HG02610 (cell line): ENCODE results near the gene POU3F4.
A peak's percentile ranks its signal among the peaks of the same experiment; 100 is the strongest.

Experiments
- ATAC-seq: cut with Tn5 transposase; IDR thresholded peaks from one replicate; pipeline ENCODE4 v1.9.1; 2021; ENCODE audit warnings: mild to moderate bottlenecking, moderate library complexity; ENCODE audit not compliant: unreplicated experiment

POU3F4 gene

DNA sequence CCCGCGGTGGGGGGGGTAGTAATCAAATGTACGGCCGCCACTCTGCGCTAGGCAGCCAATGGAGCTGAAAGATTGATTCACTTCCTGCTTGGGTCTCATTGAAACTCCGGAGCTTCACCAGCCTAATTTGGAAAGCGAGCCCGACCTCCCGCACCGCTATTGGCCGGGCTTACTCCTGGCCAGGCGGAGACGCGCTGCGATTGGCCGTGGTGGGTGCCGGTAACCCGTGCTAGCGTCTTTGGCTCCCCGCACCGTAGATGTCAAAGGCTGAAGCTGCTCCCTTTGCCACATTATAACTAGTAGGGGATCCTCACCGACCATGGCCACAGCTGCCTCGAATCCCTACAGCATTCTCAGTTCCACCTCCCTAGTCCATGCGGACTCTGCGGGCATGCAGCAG, at the start of gene POU3F4:
POU3F4 (plus strand) TSS at position 285 of the 400 bp plus-strand sequence; CDS start at position 320, 35 bp downstream.
- ATAC-seq: peak; percentile 99

DNA sequence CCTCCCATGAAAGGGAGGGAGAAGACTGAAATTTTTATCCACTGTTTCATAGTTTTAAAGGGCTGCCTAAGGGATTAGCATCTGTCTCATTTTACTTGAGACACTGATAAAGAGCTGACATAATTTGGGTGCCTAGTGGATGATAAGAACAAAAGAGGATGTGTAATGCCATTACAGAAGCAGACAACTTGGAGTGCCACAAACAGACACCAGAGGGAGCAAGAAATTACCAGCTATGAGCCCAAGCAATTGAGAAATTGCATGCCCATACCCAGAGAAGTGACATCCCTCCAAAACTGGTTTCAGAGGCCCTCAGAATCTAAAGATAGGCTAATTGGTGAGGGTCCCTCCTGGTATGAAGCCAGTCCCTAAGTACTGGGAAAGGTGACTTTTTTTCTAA, 38.5 kb upstream of the POU3F4 start:
- ATAC-seq: peak; percentile 92

DNA sequence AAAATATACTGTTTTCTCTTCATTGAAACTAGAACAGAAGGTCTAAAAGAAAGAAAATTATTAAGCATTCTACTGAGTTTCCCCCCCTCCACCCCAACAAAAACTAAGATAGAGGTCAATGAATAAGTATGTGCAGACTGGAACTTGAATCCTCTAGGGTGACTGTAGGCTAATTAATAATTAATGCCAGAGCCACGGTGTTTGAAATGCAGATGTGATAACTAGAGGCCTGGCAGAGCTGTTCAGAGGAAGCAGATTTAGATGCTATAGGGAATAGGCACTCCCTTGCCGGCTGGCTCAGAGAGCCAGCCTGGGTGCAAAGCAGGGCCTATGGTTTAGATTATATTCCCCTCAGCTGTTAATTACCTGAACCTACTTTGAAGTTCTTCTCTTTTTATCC, 12.2 kb upstream of the POU3F4 start:
- ATAC-seq: no peak

DNA sequence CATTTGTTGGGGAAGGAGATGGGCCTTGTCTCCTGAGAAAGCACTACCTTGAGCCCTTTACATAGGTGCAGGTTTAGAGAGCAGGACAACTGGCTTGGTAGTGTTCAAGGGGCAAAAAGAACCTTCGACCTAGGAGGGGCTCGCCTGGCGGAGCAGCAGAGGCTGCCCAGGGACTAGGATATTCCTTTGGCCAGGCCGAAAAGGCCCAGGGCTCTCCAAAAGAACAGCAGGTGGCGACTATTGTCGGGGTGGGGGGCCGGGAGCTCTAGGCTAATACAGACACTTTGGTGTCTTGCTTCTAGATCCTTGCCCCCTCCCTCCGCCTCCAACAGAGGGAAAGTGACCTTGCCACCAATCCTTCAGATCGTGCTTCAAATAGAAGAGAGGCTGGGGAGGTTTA, 7.1 kb upstream of the POU3F4 start:
- no peak for ATAC-seq

DNA sequence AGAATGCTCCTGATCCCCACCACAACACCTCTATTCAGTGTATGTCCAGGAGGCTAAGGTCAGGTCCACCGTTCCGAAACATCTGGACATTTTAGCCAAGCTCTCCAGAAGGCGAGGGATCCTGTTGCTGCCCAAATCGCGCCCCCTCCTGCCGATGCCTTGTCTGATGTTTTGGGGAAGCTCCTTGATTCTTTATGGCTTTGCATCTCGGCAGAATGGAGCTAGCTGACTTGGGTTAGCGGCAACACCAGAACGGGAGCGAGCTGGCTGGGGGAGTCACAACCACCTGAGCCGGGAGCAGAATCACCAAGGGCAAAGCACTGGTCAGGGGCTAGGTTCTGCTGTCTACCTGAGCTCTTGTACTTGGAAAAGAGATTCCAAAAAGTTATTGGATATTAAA, 6.6 kb upstream of the POU3F4 start:
- no peak for ATAC-seq

DNA sequence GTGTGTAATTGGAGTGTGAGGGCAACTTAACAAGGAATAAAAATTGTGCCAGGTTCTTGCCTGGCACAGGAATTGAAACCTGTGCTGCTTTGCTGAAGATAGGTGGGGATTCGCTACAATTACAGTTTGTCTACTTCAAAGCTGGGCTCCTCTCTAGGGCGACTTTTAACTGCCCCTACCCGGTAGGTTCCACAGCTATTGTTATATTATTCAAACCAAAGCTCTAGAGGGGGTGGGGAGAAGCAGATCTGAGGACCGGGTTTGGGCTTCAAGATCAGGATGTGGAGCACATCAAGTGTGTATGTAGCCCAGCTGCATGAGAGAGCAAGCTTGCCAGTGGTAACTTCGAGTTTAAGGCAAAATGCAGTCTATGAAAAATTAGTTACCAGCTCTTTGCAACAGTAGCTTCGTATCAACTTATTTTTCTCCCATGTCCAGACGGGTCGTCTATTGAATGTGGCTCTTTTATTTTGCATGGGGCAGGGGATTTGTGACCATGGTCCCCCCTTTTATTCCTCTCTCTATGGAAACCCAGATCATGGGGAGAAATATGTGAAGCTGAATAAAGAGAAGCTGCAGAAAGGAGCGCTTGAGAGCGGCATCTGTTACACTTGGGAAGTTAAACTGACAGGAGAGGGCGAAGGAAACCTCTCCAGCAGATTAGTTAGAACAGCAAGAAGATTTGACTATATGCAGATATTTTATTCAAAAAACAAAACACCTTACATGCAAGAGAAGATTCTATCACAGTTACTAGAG, 3.2 kb upstream of the POU3F4 start:
- no peak for ATAC-seq

DNA sequence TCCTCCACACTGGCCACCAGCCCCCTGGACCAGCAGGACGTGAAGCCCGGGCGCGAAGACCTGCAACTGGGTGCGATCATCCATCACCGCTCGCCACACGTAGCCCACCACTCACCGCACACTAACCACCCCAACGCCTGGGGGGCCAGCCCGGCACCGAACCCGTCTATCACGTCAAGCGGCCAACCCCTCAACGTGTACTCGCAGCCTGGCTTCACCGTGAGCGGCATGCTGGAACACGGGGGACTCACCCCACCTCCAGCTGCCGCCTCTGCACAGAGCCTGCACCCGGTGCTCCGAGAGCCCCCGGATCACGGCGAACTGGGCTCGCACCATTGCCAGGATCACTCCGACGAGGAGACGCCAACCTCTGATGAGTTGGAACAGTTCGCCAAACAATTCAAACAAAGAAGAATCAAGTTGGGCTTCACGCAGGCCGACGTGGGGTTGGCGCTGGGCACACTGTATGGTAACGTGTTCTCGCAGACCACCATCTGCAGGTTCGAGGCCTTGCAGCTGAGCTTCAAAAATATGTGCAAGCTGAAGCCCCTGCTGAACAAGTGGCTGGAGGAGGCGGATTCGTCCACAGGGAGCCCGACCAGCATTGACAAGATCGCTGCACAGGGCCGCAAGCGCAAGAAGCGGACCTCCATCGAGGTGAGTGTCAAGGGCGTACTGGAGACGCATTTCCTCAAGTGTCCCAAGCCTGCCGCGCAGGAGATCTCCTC, 600 bp downstream of the POU3F4 start:
- ATAC-seq: no peak

DNA sequence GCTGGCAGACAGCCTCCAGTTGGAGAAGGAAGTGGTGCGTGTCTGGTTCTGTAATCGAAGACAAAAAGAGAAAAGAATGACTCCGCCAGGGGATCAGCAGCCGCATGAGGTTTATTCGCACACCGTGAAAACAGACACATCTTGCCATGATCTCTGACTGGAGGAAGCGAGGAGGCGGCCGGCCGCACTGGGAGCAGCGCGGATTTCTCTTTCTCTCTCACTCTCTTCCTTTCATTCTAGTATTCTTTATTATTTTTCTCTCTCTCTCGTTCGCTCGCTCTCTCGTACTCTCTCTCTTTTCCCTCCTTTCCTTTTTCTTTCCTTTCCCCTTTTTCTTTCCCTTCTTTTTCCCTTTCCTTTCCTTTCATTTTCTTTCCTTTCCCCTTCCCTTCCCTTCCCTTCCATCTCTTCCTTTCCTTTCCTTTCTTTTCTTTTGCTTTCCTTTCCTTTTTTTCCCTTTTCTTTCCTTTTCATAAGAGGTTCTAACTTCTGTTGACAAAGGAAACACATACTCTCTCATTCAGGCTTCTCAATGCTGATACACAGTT, 1.2 kb downstream of the POU3F4 start:
- ATAC-seq: no peak

DNA sequence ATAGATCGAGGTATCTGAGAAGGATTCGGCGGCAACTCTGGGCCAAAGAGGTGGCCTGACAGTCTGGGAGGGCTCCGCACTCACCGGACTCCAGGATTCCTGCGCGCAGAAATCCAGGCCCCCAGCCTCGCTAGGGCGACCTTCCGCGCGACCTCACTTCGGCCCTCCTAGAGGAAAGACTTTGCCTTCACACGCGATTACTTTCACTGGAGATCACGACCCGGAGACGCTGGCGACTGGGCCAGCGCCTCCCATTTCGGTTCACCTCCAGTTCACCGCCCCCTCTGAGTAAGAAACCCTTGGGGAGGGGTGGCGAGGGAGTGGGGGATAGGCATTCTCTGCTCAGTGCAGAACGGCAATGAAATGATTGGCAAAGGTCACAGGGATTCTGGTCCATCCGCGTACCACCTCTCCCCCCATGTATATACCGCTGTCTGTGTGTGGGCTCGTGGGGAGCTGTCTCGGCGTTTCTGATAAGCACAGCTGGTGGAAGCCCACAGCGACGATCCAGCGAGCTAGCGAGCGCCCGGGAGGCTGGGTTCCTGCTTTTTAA, 2.5 kb downstream of the POU3F4 start:
- no peak for ATAC-seq

DNA sequence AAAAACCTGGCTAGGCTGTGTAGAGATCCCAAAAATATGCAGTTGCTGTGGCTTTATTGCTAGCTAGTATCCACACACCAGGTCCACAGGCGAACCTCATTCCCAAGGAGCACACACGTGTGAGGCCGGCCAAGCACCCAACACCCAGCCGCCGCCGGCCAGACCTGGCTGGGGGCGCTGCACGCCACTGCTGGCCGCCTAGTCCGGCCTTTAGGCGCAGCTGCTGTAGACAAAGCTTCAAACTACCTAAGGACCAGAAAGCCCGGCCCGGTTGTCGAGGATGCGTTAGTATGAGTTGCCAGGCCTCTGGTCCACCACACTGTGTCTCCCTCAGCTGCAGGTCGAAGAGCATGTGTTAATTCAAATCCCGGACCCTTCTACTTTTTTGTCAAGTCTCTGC, 3.1 kb downstream of the POU3F4 start:
- no peak for ATAC-seq

DNA sequence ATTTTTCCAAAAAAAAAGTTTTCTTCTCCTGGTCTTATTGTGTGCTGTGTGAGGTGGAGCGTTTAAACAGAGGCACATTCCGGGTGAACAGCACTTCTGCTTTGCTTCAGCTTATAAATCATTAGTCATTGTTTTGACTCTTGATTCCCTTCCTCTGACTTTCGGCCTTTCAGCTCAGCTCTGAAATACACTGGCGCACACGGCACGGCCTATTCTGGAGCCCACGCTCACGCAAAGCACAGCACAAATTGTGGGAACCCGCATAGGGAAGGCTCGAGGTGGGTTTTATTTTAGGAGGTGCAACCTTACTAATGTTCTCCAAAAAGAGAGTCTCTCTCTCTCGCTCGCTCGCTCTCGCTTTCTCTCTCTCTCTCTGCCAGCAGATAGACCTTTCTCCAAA, 4.0 kb downstream of the POU3F4 start:
- no peak for ATAC-seq

DNA sequence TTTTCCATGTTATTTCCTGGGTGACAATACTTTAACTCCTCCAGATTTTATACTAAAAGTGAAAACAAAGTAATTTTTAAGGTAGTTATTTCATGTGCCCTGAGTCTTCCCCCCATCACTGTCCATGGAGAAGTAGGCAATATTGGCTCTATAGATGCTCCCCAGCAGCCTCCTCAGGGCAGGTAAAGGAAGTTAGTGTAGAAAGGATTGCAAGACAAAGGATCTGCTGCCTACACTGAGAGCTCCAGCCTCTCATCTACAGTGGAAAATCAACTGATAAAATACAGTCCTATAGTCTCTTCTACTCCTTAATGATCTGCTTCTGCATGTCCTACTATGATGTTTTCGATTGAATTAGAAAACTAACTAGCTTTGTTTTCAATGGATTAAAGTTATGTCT, 8.5 kb downstream of the POU3F4 start:
- no peak for ATAC-seq

DNA sequence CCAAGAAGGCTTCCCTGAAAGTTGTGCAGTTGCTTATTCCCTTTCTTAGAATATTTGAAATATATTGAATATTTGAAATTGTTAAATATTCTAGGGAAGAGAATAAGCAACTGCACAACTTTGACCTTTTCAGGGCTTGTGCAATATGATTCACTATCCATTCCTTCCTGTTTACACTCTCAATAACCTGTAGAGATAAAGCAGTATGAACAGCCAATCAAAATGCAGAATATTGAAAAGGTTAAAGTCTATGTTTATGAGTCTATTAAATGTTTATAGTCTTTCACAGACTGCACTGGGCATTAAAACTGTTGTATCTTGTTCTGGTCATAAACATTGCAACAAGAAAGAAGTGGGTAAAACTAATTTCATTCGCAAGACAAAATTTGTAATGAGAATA, 13.8 kb downstream of the POU3F4 start:
- no peak for ATAC-seq

DNA sequence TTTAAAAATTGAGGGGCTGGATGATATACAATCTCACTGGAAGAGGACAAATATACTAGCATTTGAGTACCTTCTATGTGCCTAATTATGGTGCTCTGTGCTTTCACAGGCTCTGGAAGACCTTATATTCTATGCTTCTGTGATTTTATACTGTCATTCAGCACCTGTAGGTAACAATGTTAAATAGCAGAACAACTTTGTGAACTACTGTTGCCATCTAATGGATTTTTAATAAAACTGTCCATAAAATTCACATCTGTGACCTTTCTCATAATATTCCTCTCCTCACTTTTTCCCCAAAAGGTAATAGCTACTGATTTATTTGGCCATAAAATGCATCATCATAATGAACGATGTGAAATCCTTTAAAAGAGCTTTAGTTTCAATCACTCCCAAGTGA, 21.9 kb downstream of the POU3F4 start:
- no peak for ATAC-seq

DNA sequence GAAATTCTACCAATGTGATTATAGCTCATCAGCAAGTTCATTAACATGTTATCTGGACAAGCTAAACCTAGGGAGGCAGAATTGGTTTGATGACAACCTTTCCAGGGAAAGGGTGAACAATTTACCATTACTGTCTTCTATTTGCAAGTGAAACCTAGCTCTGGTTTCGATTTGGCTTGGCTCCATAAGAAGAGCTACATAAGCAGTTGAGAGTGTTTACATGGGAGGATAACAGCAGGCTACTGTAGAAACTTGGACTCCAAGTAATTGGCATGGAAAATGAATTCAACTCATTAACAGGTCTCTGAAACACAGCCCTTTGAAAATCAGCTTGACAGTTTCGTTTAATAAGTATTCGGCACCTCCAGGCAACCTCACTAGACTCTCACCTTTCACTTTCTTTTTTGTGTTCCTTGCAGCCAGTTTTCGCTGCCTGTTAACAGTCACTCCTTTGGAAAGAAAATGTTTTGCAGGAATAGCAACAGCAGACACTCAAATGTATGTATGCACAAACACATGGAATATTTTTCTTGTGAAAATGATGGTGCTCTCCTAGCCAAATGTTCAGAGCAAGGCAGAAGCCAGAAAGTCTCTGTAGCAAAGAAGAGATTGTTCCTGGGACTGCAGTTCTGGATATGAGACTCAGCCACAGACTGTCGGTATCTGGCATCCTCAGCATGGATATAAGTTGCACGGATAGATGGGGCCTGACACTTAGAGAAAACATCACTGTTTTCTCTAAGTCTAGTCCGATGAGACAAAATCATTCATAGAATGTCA, 27.5 kb downstream of the POU3F4 start:
- ATAC-seq: peak; percentile 83
